ENCODE measurements around the gene RGS16. TPM values are rescaled to one million over a fixed set of nuclear protein-coding genes. Genes with fewer than 3 reads are reported as not detected.

RGS16 gene
- total RNA-seq, 4 donors from 2014 or later: 1.2 to 3.9 (median 3.5) TPM; not detected in 1

- peaks cover 0 to 3% of the 10 kb centered on the region in 2 donors for H3K4me1 ChIP-seq
- intact Hi-C loops (cut with DNase I; ENCODE audit: low total_unique reads): no loop called here
- H3K9me3 ChIP-seq: no peaks in the 10 kb centered on the region
- DNase-seq: peak; percentile 78 to 81
- peak within 1 kb of the TSS; percentile 56 to 88 for H3K4me3 ChIP-seq
- H3K27ac ChIP-seq: peak within 1 kb of the TSS; percentile 92 to 98
- TF ChIP-seq POLR2A (IDR thresholded peaks at IDR 0.05) (no peak), CTCF (IDR thresholded peaks at IDR 0.05) (no peak)
- no peaks in the 10 kb centered on the region for H3K27me3 ChIP-seq
- H3K36me3 ChIP-seq: no peaks in the 10 kb centered on the region
Measured at GRCh38 chr1:182588500-182589396, 15.4 kb downstream of the RGS16 start, which contains the start of gene RNASEL. Gene RNASEL, minus strand, starts transcription at chr1:182589256. Its CDS starts 2,450 bp downstream, at chr1:182586806.

- Histone ChIP-seq H3K9me3 (no peaks in the 10 kb centered on the region), H3K27me3 (no peaks in the 10 kb centered on the region), H3K4me1 (peaks cover 0 to 3% of the 10 kb centered on the region in 2 donors), H3K4me3 (peak overlapping the region; percentile 56 to 88), H3K27ac (peak overlapping the region; percentile 92 to 98), H3K36me3 (no peaks in the 10 kb centered on the region)
- intact Hi-C loops (cut with DNase I; ENCODE audit: low total_unique reads): no loop called here
- TF ChIP-seq POLR2A (IDR thresholded peaks at IDR 0.05) (no peak), CTCF (IDR thresholded peaks at IDR 0.05) (no peak)
- DNase-seq: no peak
Measured at GRCh38 chr1:182587666-182588499, 16.3 kb downstream of the RGS16 start.

GRCh38 chr1:182587093-182587492 lies 17.1 kb downstream of the RGS16 start:
- H3K27ac ChIP-seq: no peak overlapping the region
- no peak for DNase-seq
- no peak overlapping the region for H3K4me3 ChIP-seq
- no peaks in the 10 kb centered on the region for H3K36me3 ChIP-seq
- no peak for TF ChIP-seq POLR2A (IDR thresholded peaks at IDR 0.05)
- no peak for TF ChIP-seq CTCF (IDR thresholded peaks at IDR 0.05)
- intact Hi-C loops (cut with DNase I; ENCODE audit: low total_unique reads): no loop called here
- H3K9me3 ChIP-seq: no peaks in the 10 kb centered on the region
- H3K4me1 ChIP-seq: peaks cover 0 to 3% of the 10 kb centered on the region in 2 donors
- H3K27me3 ChIP-seq: no peaks in the 10 kb centered on the region

GRCh38 chr1:182586380-182586779 lies 17.8 kb downstream of the RGS16 start:
- intact Hi-C loops (cut with DNase I; ENCODE audit: low total_unique reads): no loop called here

More at GRCh38 chr1:182586380-182586779, 17.8 kb downstream of the RGS16 start:
- Histone ChIP-seq H3K9me3 (no peaks in the 10 kb centered on the region), H3K4me3 (no peak overlapping the region), H3K4me1 (peaks cover 0 to 3% of the 10 kb centered on the region in 2 donors), H3K27me3 (no peaks in the 10 kb centered on the region), H3K27ac (no peak overlapping the region), H3K36me3 (no peaks in the 10 kb centered on the region)
- no peak for DNase-seq
- no peak for TF ChIP-seq CTCF (IDR thresholded peaks at IDR 0.05)
- no peak for TF ChIP-seq POLR2A (IDR thresholded peaks at IDR 0.05)

All from uterus (tissue), 4 donors.